H9 (cell line): ENCODE data around the gene MYBPC3. TPM values are rescaled to one million over a fixed set of nuclear protein-coding genes. Genes with fewer than 3 reads are reported as not detected.

Experiments used
- DNase-seq: peaks from one replicate; pipeline ENCODE4 v3.0.0-alpha.2; 2017
- H2AFZ ChIP-seq: one replicate; pipeline ENCODE4 v1.6.1; 2013; ENCODE audit warnings: mild to moderate bottlenecking, low read length, control low read depth, moderate library complexity
- H2AK5ac ChIP-seq: 2 replicates; pipeline ENCODE4 v1.6.1; 2013; ENCODE audit warnings: low read length, control low read depth, mixed read lengths; ENCODE audit not compliant: insufficient read length
- H2BK120ac ChIP-seq: one replicate; pipeline ENCODE4 v1.6.1; 2013; ENCODE audit warnings: low read depth, mild to moderate bottlenecking, low read length, control low read depth, inconsistent platforms; ENCODE audit not compliant: poor library complexity, severe bottlenecking
- H2BK12ac ChIP-seq: 2 replicates; pipeline ENCODE4 v1.6.1; 2013; ENCODE audit warnings: low read length, control low read depth, mixed read lengths, low read depth; ENCODE audit not compliant: insufficient read length
- H2BK15ac ChIP-seq: 2 replicates; pipeline ENCODE4 v1.6.1; 2013; ENCODE audit warnings: low read depth, low read length, control low read depth
- H2BK20ac ChIP-seq: one replicate; pipeline ENCODE4 v1.6.1; 2013; ENCODE audit warnings: low read depth, mild to moderate bottlenecking, low read length, control low read depth, inconsistent platforms; ENCODE audit not compliant: poor library complexity, severe bottlenecking
- H2BK5ac ChIP-seq: 2 replicates; pipeline ENCODE4 v1.6.1; 2013; ENCODE audit warnings: low read length, control low read depth, mixed read lengths; ENCODE audit not compliant: insufficient read length
- H3K14ac ChIP-seq: 2 replicates; pipeline ENCODE4 v1.6.1; 2013; ENCODE audit warnings: low read length, control low read depth; ENCODE audit not compliant: insufficient read depth
- H3K18ac ChIP-seq: 2 replicates; pipeline ENCODE4 v1.6.1; 2013; ENCODE audit warnings: low read depth, mild to moderate bottlenecking, mixed read lengths, low read length, control low read depth; ENCODE audit not compliant: insufficient read length
- H3K23ac ChIP-seq: 2 replicates; pipeline ENCODE4 v1.6.1; 2013; ENCODE audit warnings: low read length, control low read depth, mixed read lengths, low read depth; ENCODE audit not compliant: insufficient read length
- H3K23me2 ChIP-seq: 2 replicates; pipeline ENCODE4 v1.6.1; 2013; ENCODE audit warnings: low read depth, mild to moderate bottlenecking, mixed read lengths, low read length, control low read depth; ENCODE audit not compliant: insufficient read length, poor library complexity, severe bottlenecking
- H3K27ac ChIP-seq: 2 replicates; pipeline ENCODE4 v1.5.1; 2013; ENCODE audit warnings: low read length, control low read depth, mixed read lengths, low read depth; ENCODE audit not compliant: insufficient read length
- H3K27me3 ChIP-seq: 2 replicates; pipeline ENCODE4 v1.6.1; 2013; ENCODE audit warnings: low read length, control low read depth, inconsistent platforms; ENCODE audit not compliant: insufficient read depth
- H3K4ac ChIP-seq: 2 replicates; pipeline ENCODE4 v1.6.1; 2013; ENCODE audit warnings: low read depth, mild to moderate bottlenecking, control low read depth, inconsistent platforms, low read length, moderate library complexity
- H3K4me1 ChIP-seq: 2 replicates; pipeline ENCODE4 v1.6.1; 2013; ENCODE audit warnings: low read length, control low read depth, inconsistent platforms; ENCODE audit not compliant: insufficient read depth
- H3K4me2 ChIP-seq: 2 replicates; pipeline ENCODE4 v1.6.1; 2013; ENCODE audit warnings: low read length, control low read depth, mixed read lengths; ENCODE audit not compliant: insufficient read length, insufficient read depth
- H3K56ac ChIP-seq: 2 replicates; pipeline ENCODE4 v1.6.1; 2013; ENCODE audit warnings: low read depth, mild to moderate bottlenecking, mixed read lengths, low read length, control low read depth; ENCODE audit not compliant: insufficient read length
- H3K79me1 ChIP-seq: 2 replicates; pipeline ENCODE4 v1.6.1; 2013; ENCODE audit warnings: low read depth, mild to moderate bottlenecking, moderate library complexity, low read length, control low read depth, inconsistent platforms; ENCODE audit not compliant: insufficient read depth, poor library complexity, severe bottlenecking
- H3K79me2 ChIP-seq: 2 replicates; pipeline ENCODE4 v1.6.1; 2013; ENCODE audit warnings: low read length, control low read depth, inconsistent platforms; ENCODE audit not compliant: insufficient read depth
- H3K9ac ChIP-seq: 2 replicates; pipeline ENCODE4 v1.6.1; 2013; ENCODE audit warnings: low read length, control low read depth, mixed read lengths; ENCODE audit not compliant: insufficient read length; ENCODE audit errors: extremely low read depth
- H3K9me3 ChIP-seq: one replicate; pipeline ENCODE4 v1.6.1; 2013; ENCODE audit warnings: low read depth, low read length, inconsistent platforms; ENCODE audit not compliant: control insufficient read depth
- H3T11ph ChIP-seq: one replicate; pipeline ENCODE4 v1.6.1; 2013; ENCODE audit warnings: mild to moderate bottlenecking, low read length, control low read depth, inconsistent platforms
- H4K20me1 ChIP-seq: one replicate; pipeline ENCODE4 v1.6.1; 2013; ENCODE audit not compliant: control insufficient read depth, insufficient read length, insufficient read depth
- H4K5ac ChIP-seq: 2 replicates; pipeline ENCODE4 v1.6.1; 2013; ENCODE audit warnings: low read depth, mild to moderate bottlenecking, mixed read lengths, low read length, control low read depth; ENCODE audit not compliant: insufficient read length
- H4K8ac ChIP-seq: replicated peaks from 2 replicates; pipeline ENCODE4 v1.6.1; 2013; ENCODE audit warnings: low read length, control low read depth, mixed read lengths, low read depth; ENCODE audit not compliant: insufficient read length
- H4K91ac ChIP-seq: 2 replicates; pipeline ENCODE4 v1.6.1; 2013; ENCODE audit warnings: low read depth, mild to moderate bottlenecking, moderate library complexity, mixed read lengths, low read length, control low read depth; ENCODE audit not compliant: insufficient read length
- H3K27ac Mint-ChIP-seq, 3 experiments: 2 replicates in 2 of 3; 3 replicates in 1 of 3; pipeline ENCODE4 v1.8.0; 2020 to 2021; ENCODE audit warnings: mixed read lengths in 3 of 3, mild to moderate bottlenecking in 1 of 3, moderate library complexity in 1 of 3
- H3K27me3 Mint-ChIP-seq: 2 replicates; pipeline ENCODE4 v1.8.0; 2021; ENCODE audit warnings: low read depth, mild to moderate bottlenecking, moderate library complexity, mixed read lengths
- H3K36me3 Mint-ChIP-seq, 3 experiments: 2 replicates in 2 of 3; 3 replicates in 1 of 3; pipeline ENCODE4 v1.8.0; 2020 to 2021; ENCODE audit warnings: low read depth in 3 of 3, mixed read lengths in 3 of 3; ENCODE audit not compliant: insufficient read depth in 1 of 3
- H3K4me1 Mint-ChIP-seq, 2 experiments: 2 replicates each; pipeline ENCODE4 v1.8.0; 2020; ENCODE audit warnings: mixed read lengths in 2 of 2
- H3K4me3 Mint-ChIP-seq, 2 experiments: 2 replicates in 1 of 2; 3 replicates in 1 of 2; pipeline ENCODE4 v1.8.0; 2020 to 2021; ENCODE audit warnings: mild to moderate bottlenecking in 2 of 2, mixed read lengths in 2 of 2, moderate library complexity in 1 of 2
- H3K9me3 Mint-ChIP-seq, 2 experiments: 2 replicates in 1 of 2; 3 replicates in 1 of 2; pipeline ENCODE4 v1.8.0; 2020; ENCODE audit warnings: mild to moderate bottlenecking in 2 of 2, mixed read lengths in 2 of 2, moderate library complexity in 1 of 2
- WGBS: extraction: QIAGEN DNeasy Blood & Tissue Kit; methylation state at CpG from one replicate; pipeline ENCODE4 v1.1.7; 2013; ENCODE audit warnings: missing lambda C conversion rate, low lambda C conversion rate, mixed read lengths; ENCODE audit not compliant: insufficient read length; ENCODE audit errors: extremely low coverage; 5-methylcytosine and 5-hydroxymethylcytosine counted together
- total RNA-seq: library from RNA; stranded (reverse); gene quantifications from 2 replicates; pipeline ENCODE4 v1.2.1, GENCODE V29; 2021
- TF ChIP-seq, protein P1 (sequence below): fragments of 200-600 bp; sonication (generic); conservative IDR thresholded peaks from 3 replicates; pipeline ENCODE4 v1.8.0; 2021; ENCODE audit warnings: antibody characterized with exemption, mild to moderate bottlenecking

The MYBPC3 gene
- total RNA-seq, 1 experiment from 2014 or later = not detected

DNA sequence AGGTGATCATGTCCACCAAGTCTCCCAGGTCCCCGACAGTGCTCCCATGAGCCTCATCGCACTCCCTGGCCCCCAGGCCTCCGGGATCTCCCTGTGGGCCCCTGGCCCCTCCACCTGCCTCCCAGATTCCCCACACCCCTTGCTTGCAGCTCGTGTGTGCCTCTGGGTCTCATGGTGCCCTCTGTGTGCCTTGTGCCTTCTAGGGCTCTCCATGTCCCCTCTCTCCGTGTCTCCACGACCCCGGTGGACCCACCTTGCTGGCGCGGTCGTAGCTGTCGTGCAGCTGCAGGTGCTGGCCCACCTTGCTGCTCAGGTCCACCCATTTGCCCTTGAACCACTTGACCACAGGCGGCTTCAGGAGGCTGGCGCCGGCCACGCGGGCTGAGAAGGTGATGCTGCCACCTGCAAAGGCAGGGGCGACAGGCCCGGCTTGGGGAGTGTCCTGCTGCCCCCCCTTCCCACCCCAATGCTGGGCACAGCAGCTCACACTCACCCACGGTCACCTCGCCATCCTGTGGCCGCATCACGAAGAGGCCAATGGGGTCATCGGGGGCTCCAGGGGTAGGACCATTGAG lies 2.9 kb downstream of the MYBPC3 start:
- no peak overlapping the region for H3K9ac ChIP-seq
- no peak overlapping the region for H3K27ac ChIP-seq
- no peak overlapping the region for H3K4me3 Mint-ChIP-seq
- no peak overlapping the region for H2BK120ac ChIP-seq
- TF ChIP-seq, protein P1, sequence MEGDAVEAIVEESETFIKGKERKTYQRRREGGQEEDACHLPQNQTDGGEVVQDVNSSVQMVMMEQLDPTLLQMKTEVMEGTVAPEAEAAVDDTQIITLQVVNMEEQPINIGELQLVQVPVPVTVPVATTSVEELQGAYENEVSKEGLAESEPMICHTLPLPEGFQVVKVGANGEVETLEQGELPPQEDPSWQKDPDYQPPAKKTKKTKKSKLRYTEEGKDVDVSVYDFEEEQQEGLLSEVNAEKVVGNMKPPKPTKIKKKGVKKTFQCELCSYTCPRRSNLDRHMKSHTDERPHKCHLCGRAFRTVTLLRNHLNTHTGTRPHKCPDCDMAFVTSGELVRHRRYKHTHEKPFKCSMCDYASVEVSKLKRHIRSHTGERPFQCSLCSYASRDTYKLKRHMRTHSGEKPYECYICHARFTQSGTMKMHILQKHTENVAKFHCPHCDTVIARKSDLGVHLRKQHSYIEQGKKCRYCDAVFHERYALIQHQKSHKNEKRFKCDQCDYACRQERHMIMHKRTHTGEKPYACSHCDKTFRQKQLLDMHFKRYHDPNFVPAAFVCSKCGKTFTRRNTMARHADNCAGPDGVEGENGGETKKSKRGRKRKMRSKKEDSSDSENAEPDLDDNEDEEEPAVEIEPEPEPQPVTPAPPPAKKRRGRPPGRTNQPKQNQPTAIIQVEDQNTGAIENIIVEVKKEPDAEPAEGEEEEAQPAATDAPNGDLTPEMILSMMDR = no peak
- H2BK15ac ChIP-seq = no peak overlapping the region
- H3K4me1 ChIP-seq = no peaks in the 10 kb centered on the region
- no peak overlapping the region for H3K4ac ChIP-seq
- no peak overlapping the region for H2BK20ac ChIP-seq
- no peaks in the 10 kb centered on the region for H4K20me1 ChIP-seq
- no peak overlapping the region for H4K8ac ChIP-seq
- H4K91ac ChIP-seq = no peak overlapping the region
- H2AK5ac ChIP-seq = no peak overlapping the region
- no peaks in the 10 kb centered on the region for H3K27me3 ChIP-seq
- WGBS = no CpG with 5 or more reads among the region's 23 CpGs
- H4K5ac ChIP-seq = no peak overlapping the region
- no peak overlapping the region for H3K18ac ChIP-seq
- H3K4me2 ChIP-seq = no peak overlapping the region
- H3K79me2 ChIP-seq = no peaks in the 10 kb centered on the region
- no peaks in the 10 kb centered on the region for H3K9me3 ChIP-seq
- no peaks in the 10 kb centered on the region for H3K23me2 ChIP-seq
- H2BK12ac ChIP-seq = no peak overlapping the region
- H3T11ph ChIP-seq = no peak overlapping the region
- peaks cover 12 to 19% of the 10 kb centered on the region in 2 experiments for H3K4me1 Mint-ChIP-seq
- no peak for DNase-seq
- no peaks in the 10 kb centered on the region for H3K9me3 Mint-ChIP-seq
- no peak overlapping the region for H2BK5ac ChIP-seq
- no peak overlapping the region for H3K27ac Mint-ChIP-seq
- no peak overlapping the region for H3K56ac ChIP-seq
- H3K27me3 Mint-ChIP-seq = no peaks in the 10 kb centered on the region
- H3K36me3 Mint-ChIP-seq = no peaks in the 10 kb centered on the region
- no peak overlapping the region; the same call in 1 of the 2 replicates for H3K14ac ChIP-seq
- no peaks in the 10 kb centered on the region for H3K79me1 ChIP-seq
- no peak overlapping the region for H2AFZ ChIP-seq
- H3K23ac ChIP-seq = no peak overlapping the region
